ENCODE measurements around the gene CERK. TPM values are rescaled to one million over a fixed set of nuclear protein-coding genes. Genes with fewer than 3 reads are reported as not detected.

Gene CERK
- total RNA-seq, 1 donor from 2014 or later, result 26.1 TPM

GRCh38 chr22:46741974-46742519 lies 4.0 kb upstream of the CERK start:
- Histone ChIP-seq H3K36me3 (no peaks in the 10 kb centered on the region), H3K27ac (no peak overlapping the region), H3K4me1 (peaks cover 28% of the 10 kb centered on the region), H3K27me3 (ENCODE audit: low read depth) (no peaks in the 10 kb centered on the region), H3K9me3 (no peaks in the 10 kb centered on the region), H3K4me3 (no peak overlapping the region)
- intact Hi-C loops (cut with DNase I), result no loop called here
- DNase-seq, result no peak
- no peak for TF ChIP-seq CTCF (IDR thresholded peaks at IDR 0.05)
- no peak for ATAC-seq

- TF ChIP-seq CTCF (IDR thresholded peaks at IDR 0.05), result no peak
- no peak overlapping the region for H3K27ac ChIP-seq
- peaks cover 37% of the 10 kb centered on the region for H3K4me1 ChIP-seq
- no peaks in the 10 kb centered on the region for H3K27me3 ChIP-seq (ENCODE audit: low read depth)
- intact Hi-C loops (cut with DNase I), result no loop called here
- DNase-seq (no peak), ATAC-seq (no peak)
- no peaks in the 10 kb centered on the region for H3K36me3 ChIP-seq
- H3K4me3 ChIP-seq, result no peak overlapping the region
- no peaks in the 10 kb centered on the region for H3K9me3 ChIP-seq
Measured at GRCh38 chr22:46740910-46741780, 3.1 kb upstream of the CERK start.

GRCh38 chr22:46739094-46739870 lies 1.2 kb upstream of the CERK start:
- DNase-seq, result no peak
- peak overlapping the region; percentile 80 for H3K27ac ChIP-seq

GRCh38 chr22:46738647-46739093 lies 618 bp upstream of the CERK start:
- intact Hi-C loops (cut with DNase I), result no loop called here
- TF ChIP-seq CTCF (IDR thresholded peaks at IDR 0.05), result no peak
- Histone ChIP-seq H3K36me3 (no peaks in the 10 kb centered on the region), H3K27me3 (ENCODE audit: low read depth) (no peaks in the 10 kb centered on the region), H3K27ac (peak overlapping the region; percentile 80), H3K4me1 (peaks cover 61% of the 10 kb centered on the region), H3K4me3 (peak overlapping the region; percentile 89), H3K9me3 (no peaks in the 10 kb centered on the region)
- no peak for DNase-seq
- ATAC-seq, result peak; percentile 1 to 11

More at GRCh38 chr22:46739094-46739870, 1.2 kb upstream of the CERK start:
- H3K4me1 ChIP-seq, result peaks cover 55% of the 10 kb centered on the region
- H3K4me3 ChIP-seq, result peak overlapping the region; percentile 89
- intact Hi-C loops (cut with DNase I), result no loop called here
- H3K27me3 ChIP-seq (ENCODE audit: low read depth), result no peaks in the 10 kb centered on the region
- peak in 1 of 2 donors; percentile 55 for ATAC-seq
- no peak for TF ChIP-seq CTCF (IDR thresholded peaks at IDR 0.05)
- H3K36me3 ChIP-seq, result no peaks in the 10 kb centered on the region
- H3K9me3 ChIP-seq, result no peaks in the 10 kb centered on the region
